Measurements from ENCODE around the gene TTLL11.

TTLL11 gene

GRCh38 chr9:122058709-122059108 is 34.4 kb downstream of the TTLL11 start:
- Histone ChIP-seq H3K27ac (no peak overlapping the region; the same call in 1 of the 2 replicates), H3K27me3 (ENCODE audit: insufficient read depth, low read depth, severe bottlenecking) (no peaks in the 10 kb centered on the region), H3K4me3 (ENCODE audit: low read depth, low read length) (no peak overlapping the region), H3K36me3 (no peaks in the 10 kb centered on the region), H3K9me3 (ENCODE audit: severe bottlenecking) (no peaks in the 10 kb centered on the region)
- TF ChIP-seq CTCF (IDR thresholded peaks at IDR 0.05; ENCODE audit: low read depth, low read length) = no peak
- peak; percentile 97 for DNase-seq

GRCh38 chr9:122058051-122058450 is 35.1 kb downstream of the TTLL11 start:
- no peak for TF ChIP-seq CTCF (IDR thresholded peaks at IDR 0.05; ENCODE audit: low read depth, low read length)
- Histone ChIP-seq H3K27me3 (ENCODE audit: insufficient read depth, low read depth, severe bottlenecking) (no peaks in the 10 kb centered on the region), H3K27ac (peak overlapping the region; percentile 14; the same call in 1 of the 2 replicates)

DNA sequence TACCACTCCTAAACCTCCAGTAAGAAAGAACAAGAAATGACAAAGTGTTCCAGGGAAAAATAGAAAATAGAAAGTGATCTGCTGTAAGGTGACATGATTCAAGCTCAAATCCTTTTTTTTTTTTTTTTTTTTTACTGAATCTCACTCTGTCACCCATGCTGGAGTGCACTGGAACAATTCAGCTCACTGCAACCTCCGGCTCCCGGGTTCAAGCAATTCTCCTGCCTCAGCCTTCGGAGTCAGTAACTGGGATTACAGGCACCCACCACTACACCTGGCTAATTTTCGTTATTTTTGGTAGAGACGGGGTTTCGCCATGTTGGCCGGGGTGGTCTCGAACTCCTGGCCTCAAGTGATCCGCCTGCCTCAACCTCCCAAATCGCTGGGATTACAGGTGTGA is 35.9 kb downstream of the TTLL11 start:
- no peaks in the 10 kb centered on the region for H3K9me3 ChIP-seq (ENCODE audit: severe bottlenecking)
- H3K27me3 ChIP-seq (ENCODE audit: insufficient read depth, low read depth, severe bottlenecking) = no peaks in the 10 kb centered on the region
- no peak for DNase-seq
- no peak overlapping the region for H3K27ac ChIP-seq
- H3K4me3 ChIP-seq (ENCODE audit: low read depth, low read length) = no peak overlapping the region
- no peaks in the 10 kb centered on the region for H3K36me3 ChIP-seq
- no peak for TF ChIP-seq CTCF (IDR thresholded peaks at IDR 0.05; ENCODE audit: low read depth, low read length)

More at GRCh38 chr9:122058051-122058450, 35.1 kb downstream of the TTLL11 start:
- peak; percentile 66 for DNase-seq
- H3K4me3 ChIP-seq (ENCODE audit: low read depth, low read length) = no peak overlapping the region
- H3K36me3 ChIP-seq = no peaks in the 10 kb centered on the region
- H3K9me3 ChIP-seq (ENCODE audit: severe bottlenecking) = no peaks in the 10 kb centered on the region

GRCh38 chr9:122056484-122056883 is 36.6 kb downstream of the TTLL11 start:
- no peaks in the 10 kb centered on the region for H3K27me3 ChIP-seq (ENCODE audit: insufficient read depth, low read depth, severe bottlenecking)
- no peaks in the 10 kb centered on the region for H3K36me3 ChIP-seq
- TF ChIP-seq CTCF (IDR thresholded peaks at IDR 0.05; ENCODE audit: low read depth, low read length) = no peak
- DNase-seq = no peak
- H3K9me3 ChIP-seq (ENCODE audit: severe bottlenecking) = no peaks in the 10 kb centered on the region
- no peak overlapping the region for H3K27ac ChIP-seq
- no peak overlapping the region for H3K4me3 ChIP-seq (ENCODE audit: low read depth, low read length)

- no peaks in the 10 kb centered on the region for H3K9me3 ChIP-seq (ENCODE audit: severe bottlenecking)
- DNase-seq = no peak
- TF ChIP-seq CTCF (IDR thresholded peaks at IDR 0.05; ENCODE audit: low read depth, low read length) = no peak
- no peak overlapping the region for H3K27ac ChIP-seq
- H3K4me3 ChIP-seq (ENCODE audit: low read depth, low read length) = no peak overlapping the region
- H3K36me3 ChIP-seq = no peaks in the 10 kb centered on the region
- H3K27me3 ChIP-seq (ENCODE audit: insufficient read depth, low read depth, severe bottlenecking) = no peaks in the 10 kb centered on the region
These were observed 37.4 kb downstream of the TTLL11 start for GRCh38 chr9:122055701-122056100.

Measured in WERI-Rb-1 (cell line).